CD1c-positive myeloid dendritic cell (primary cell): Measurements from ENCODE around the gene POGLUT3.

ENCODE experiments used
- DNase-seq: peaks from one replicate; pipeline ENCODE4 v3.0.0-alpha.2; 2016; ENCODE audit errors: extremely low spot score

POGLUT3 gene

DNA sequence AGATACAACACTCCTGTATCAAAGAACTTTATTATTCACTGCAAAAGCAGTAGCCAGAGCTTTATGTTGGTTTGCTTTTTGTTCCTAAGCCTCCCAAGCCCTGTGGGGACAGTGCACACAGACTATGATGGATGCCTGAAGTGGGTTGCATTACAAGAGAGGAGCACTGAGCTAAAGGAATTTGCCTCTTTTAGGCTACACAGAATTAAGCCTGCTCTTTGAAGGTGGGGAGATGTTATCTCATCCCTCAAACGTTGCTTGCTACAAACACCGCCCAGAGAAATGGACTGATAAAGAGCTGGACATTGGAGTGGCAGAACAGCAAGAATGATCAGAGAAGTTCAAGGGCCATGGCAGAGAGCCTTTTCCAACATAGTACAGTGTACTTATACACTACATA, 2.5 kb upstream of the POGLUT3 start:
- no peak for DNase-seq

DNA sequence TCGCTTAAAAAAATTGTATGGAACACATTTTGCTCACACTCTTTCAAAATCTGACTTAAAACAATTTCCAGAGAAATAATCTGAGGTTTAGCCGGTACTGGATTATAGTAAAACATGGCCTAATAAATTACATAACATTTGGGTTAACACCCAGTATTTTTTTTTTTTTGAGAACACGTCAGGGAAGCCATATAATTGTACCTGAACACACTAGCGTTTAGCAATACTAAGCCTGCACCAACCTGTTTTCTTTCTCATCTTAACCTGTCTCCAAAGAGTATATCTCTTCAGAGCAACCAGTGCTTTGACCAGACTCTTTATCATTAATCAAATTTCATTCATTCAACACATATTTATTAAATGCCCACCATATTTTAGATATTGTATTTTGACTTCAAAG, 2.0 kb upstream of the POGLUT3 start:
- no peak for DNase-seq

DNA sequence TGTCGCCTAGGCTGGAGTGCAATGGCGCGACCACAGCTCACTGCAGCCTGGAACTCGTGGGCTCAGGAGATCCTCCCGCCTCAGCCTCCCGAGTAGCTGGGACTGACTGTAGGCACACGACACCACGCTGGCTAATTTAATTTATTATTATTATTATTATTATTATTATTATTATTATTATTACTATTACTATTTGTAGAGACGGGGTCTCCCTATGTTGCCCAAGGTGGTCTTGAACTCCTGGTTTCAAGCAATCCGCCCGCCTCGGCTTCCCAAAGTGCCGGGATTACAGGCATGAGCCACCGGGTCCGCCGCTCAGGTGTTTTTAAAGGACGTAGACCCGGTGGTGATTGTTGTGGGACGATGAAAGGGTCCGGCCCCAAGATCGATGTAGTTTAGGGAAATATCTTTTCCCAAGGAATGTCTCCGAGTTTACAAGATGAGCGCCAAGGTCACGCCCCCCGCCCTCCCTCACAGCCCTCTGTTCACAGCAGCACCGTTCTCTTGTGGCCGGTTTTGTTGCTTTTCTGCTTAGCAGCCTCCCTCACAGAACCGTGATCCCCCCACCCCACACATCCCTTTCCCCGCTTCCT, 728 bp upstream of the POGLUT3 start:
- DNase-seq, result no peak

DNA sequence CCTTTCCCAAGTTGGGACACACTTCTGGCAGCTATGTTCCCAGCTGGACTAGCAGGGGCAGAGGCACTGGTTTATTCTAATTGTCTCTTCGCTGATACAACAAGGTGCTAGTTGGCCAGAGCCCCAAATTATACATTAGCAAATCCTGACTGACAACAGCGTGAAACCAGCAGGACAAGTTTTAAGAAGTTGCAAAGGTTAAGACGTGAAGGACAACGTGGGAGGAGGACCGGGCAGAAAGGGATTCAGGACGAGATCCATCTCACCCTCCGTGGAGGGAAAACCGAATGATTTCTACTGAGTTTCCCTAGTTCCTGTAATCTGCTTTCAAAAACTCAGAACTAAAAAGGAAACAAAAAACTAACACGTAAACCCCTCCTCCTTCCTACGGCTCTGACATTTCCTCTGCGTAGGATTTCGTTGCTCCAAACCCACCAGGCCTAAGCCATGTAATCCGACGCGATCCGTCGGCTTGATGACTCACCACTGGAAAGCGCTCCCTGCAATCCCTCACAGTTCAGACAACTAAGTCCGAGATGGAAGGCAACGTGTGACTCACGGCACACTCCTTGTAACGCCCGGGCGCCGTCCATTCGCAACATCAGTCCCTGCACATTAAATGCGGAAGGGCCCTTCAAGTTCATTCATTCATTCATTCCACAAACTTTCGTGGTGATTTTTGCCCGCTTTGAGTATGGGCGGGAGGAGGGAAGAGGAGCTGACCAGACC, 703 bp downstream of the POGLUT3 start:
- DNase-seq, result peak; percentile 97

DNA sequence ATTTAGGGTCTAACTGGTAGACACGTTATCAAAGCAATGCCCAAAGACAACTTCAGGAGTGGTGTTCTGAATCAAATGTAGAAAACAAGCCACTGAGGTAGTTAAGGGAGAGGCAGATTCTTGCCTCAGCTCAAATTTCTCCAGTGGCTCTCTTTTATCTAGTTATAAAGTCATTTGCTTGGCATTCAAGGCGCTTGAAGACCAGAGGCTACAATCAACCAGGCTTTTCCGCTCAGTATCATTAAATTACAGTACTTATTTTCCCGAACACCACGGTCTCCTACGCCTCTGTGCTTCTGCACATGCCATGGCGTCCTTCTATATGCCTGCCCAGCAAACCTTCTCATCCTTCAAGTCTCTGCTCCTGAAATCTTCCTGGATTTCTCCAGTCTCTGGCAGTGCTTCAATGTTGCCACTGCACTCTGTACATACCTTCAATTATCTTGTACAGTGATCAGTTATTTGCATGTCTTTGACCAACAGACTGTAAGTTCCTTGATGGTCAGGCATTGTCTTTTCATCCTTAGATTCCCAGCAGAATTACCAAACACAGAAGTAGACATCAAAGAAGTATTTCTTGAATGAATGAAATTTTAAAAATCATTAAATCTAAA, 1.4 kb downstream of the POGLUT3 start:
- no peak for DNase-seq

DNA sequence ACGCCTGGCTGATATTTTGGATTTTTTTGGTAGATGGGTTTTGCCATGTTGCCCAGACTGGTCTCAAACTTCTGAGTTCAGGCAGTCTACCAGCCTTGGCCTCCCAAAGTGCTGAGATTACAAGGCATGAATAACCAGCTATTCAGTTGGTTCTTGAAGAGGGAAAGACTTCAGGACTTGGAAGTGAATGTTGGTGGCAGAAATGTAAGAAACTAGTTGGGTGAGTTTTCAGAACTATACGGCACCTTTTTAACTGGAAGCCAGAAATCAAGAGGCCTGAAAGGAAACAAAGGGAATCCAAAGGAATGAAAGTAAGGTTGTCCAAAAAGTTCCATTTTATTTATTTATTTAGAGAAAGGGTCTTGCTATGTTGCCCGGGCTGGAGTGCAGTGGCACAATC, 2.9 kb downstream of the POGLUT3 start:
- no peak for DNase-seq

DNA sequence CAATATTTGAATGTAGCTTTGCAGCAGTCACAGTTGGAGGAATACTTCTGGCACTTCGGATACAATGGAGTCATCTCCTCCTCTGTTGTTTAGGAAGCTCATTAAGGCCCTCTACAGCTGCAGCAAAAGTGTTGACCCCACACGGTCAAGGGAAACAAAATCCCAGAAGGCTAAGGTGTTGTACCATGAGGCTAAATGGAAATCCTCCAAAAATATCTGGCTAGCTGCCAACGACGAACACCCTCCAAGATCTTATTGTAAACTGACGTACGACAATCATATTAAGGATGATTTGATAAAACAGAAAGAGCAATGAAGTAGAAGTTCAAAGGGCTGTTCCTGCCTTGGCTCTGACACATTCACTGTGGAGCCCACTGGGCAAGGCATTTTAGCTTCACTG, 4.0 kb downstream of the POGLUT3 start:
- no peak for DNase-seq

DNA sequence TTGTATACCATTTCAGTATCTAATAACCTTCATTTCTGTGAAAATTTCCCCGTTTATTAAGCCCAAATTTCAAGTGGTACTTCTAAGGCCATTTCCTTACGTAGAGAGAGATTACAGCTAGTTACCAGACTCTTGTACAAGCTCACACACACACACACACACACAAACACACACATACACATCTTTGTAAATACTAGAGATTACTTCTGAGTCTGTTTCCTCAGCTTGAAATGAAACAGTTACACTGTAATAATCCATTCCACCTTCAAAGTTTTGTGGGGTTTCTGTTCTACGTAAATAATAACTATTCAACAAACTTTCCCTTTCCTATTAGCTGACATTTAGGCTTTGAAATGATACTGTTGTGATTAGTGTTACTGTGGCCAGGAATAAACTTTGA, 6.2 kb downstream of the POGLUT3 start:
- no peak for DNase-seq

DNA sequence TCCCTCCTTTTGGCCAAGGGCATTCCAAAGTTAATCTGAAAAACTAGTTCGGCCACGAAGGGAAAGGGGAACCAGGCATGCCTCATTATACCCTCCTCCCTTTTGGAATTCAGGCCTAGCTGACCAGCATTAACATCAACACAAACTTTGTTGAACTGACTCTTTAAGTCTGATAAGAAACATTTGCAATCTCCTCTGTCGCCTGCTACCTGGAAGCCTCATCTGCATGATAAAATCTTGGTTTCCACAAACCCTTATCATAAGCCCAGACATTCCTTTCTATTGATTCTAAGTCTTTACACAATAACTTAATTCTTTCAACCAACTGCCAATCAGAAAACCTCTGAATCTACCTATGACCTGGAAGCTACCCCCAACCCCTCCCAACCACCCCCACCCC, 11.4 kb downstream of the POGLUT3 start:
- no peak for DNase-seq

DNA sequence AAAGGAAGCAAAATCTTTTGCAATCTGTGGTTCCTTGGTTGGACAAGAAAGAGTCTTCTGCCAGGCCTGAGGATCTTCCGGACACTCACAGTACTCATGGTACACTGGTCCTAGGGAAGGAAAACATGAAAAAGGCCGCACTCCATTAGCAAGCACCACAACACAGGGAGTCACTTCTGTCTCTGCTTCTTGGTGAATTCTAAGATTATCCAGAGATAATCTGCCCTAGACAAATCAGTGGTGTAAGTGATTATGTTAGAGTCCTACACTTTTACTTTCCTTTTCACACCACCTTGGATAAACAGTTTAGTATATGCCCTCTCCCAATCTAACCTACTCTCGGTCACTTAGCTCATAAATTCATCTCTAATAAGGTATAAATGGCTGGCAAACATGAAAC, 11.9 kb downstream of the POGLUT3 start:
- DNase-seq, result no peak

DNA sequence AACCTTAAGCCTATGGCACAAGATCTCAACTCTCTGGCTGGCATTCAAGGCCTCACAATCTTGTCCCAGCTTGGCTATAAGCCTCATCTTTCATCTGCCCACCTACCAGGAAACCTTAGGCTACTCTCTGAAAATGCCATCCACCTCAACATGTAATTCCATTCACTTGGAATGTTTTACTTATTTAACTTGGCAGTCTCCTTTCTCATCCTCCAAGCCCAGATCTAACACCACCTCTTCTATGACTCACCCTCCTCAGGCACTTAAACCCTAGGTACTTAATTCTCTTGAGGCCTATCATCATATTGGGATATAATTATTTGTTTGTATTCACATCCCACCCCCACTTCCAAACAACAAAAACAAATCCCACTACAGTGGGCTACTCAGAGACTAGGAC, 15.0 kb downstream of the POGLUT3 start:
- DNase-seq, result no peak

DNA sequence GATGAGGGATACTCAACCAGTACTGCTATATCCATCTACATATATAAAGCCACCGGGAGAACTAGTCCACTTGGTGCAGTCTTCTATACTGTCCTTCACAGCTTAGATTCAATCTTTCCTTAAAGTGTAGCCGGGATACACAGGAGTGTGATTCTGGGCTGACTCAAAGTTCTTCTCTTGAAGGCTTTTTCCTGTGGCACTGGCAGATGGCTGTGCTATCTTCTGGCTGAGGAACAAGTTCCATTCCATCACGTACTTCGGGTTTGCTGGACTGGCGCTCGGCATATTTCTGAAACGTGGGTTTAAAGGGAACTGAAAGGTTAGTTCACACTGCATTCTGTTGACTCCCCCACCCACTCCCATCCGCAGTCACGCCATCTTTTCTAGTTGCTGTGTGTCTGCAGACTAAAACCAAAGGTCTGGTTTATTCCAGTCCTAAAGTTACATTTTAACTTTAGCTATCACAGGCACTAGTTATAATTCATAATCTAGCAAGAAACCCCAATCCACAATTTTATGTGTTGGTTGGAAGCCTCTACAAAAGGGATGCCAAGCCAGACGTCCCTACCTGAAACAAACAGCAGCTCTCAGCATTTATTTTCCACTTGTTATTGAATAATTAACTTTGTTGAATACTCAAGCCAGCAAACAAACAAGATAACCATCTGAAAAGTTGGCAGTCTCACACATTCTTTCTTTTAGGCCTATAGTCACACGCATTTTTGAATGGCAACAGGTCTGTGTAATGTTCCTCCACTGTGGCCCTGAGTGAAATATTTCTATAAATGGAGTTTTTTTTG, 23.3 kb downstream of the POGLUT3 start:
- DNase-seq, result peak; percentile 79

DNA sequence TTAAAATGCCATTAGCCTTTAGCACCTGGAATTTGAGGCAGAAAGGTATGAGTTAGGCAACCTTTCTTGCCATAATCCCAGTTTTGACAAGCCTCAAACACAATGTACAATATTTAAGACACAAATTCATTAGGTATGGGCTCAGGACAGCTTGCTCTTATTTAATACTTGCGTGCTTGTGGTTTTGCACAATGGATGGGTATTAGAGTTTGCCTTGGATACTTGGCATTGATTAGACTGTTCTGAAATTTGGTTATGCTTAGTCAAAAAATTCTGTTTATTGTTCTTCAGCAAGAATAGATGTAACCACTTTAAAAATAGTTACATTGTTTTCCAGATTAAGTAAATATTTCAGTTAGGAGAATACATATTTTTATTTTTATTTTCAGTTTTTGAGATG, 25.5 kb downstream of the POGLUT3 start:
- DNase-seq, result no peak

DNA sequence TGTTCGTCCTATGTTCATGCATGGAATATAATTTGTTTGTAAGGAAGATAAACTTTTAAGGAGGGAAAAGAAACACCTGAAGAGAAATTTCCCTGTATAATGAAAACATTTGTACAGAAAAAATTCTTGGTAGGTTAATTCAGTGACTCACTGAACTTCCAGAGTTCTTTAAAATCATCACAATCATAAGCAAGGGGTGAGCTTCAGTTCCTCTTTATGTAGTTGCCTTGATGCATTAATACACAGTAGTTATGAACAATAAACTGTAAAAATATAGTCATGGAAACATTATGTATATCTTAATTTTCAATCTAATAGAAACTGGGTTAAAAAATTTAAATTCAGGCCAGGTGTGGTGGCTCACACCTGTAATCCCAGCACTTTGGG, 29.7 kb downstream of the POGLUT3 start:
- peak; percentile 44 for DNase-seq

DNA sequence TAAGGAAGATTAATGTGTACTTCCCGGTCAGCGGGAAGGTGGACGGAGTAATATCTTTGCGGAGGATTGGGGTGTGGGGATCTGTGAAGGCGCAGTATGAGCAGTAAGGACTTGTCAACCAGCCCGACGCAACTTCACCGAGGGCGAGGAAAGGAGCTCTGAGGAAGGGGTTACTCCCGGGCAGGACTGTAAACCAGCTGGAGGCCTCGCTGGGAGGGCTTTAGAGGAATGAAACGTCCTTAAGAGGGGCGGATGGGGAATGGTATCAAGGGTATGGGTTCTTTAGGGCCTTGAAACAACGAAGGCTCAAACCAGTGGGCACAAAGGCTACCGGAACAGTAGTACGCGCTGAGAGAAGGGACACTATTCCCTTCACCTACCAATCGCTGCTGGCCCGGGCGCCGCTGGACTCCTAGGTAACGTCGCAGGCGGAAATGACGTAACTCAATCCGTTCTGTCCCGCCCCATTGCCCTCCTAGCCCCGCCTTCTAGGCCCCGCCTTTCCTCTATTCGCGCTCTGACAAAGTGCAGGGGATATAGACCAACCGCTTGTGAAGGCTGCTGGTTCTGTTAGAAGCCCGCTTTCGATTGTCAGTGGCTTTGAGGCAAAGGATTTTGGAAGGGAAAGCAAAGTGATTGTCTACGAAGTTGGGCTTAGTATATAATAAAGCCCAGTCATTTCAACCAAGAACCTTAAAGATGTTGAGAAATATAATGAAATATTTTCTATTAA, 30.9 kb downstream of the POGLUT3 start, which contains the start of gene C11orf65:
C11orf65 (minus strand) TSS at position 439 of the 733 bp plus-strand sequence. CDS start 5,970 bp downstream, outside the sequence.
- peak; percentile 98 for DNase-seq

DNA sequence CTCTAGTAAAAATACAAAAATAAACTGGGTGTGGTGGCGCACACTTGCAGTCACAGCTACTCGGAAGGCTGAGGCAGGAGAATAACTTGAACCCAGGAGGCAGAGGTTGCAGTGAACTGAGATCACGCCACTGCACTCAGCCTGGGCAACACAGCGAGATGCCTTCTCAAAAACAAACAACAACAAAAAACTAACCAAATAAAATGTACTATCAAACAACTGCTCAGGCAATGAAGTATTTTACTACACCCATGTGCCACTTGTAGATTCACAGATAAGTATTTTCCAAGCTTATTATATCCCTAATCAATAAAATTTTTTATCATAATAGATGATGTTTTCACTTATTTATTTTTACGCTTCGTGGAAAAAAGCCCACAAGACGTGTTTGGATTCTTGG, 31.8 kb downstream of the POGLUT3 start:
- peak; percentile 18 for DNase-seq

DNA sequence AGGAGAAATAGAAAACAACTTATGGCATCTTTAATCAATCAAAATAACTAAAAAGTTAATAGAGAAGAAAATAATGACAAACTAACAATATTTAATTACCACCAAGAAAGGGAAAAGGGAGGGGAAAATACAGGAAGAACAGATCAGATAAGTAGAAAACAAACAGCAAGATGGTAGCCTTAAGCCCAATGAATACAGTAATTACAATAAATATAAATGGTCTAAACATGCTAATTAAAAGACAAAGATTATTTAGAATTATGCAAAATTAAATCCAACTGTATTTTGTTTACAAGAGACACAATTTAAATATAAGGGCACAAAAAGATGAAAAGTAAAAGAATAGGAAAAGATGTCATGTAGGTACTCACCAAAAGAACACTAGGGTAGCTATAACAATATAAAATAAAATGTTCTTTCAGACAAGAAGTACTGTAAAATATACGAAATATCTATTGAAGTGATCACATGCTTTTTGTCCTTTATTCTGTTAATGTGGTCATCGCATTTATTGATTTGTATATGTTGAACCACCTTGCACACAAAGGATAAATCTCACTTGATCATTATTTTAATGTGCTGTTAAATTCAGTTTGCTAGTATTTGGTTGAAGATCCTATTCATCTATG, 44.9 kb downstream of the POGLUT3 start:
- no peak for DNase-seq
